ENCODE measurements around the gene DCP1B.

DNA sequence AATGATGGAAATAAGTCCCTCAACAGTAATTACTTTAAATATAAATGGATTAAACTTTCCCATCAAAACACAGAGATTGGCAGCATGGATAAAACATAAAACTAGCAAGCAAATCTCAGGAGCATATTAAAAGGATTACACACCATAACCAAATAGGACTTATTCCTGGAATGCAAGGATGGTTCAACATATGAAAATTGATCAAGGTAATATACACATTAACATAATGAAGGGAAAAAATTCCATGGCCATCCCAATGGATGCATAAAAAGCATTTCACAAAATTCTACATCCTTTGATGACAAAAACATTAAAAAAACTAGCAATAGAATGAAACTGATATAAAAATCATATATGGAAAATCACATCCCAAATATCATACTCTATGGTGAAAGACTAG lies 99.4 kb downstream of the DCP1B start:
- TF ChIP-seq, protein P1, sequence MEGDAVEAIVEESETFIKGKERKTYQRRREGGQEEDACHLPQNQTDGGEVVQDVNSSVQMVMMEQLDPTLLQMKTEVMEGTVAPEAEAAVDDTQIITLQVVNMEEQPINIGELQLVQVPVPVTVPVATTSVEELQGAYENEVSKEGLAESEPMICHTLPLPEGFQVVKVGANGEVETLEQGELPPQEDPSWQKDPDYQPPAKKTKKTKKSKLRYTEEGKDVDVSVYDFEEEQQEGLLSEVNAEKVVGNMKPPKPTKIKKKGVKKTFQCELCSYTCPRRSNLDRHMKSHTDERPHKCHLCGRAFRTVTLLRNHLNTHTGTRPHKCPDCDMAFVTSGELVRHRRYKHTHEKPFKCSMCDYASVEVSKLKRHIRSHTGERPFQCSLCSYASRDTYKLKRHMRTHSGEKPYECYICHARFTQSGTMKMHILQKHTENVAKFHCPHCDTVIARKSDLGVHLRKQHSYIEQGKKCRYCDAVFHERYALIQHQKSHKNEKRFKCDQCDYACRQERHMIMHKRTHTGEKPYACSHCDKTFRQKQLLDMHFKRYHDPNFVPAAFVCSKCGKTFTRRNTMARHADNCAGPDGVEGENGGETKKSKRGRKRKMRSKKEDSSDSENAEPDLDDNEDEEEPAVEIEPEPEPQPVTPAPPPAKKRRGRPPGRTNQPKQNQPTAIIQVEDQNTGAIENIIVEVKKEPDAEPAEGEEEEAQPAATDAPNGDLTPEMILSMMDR (IDR thresholded peaks at IDR 0.05; ENCODE audit: poor library complexity) = no peak
- no peak for TF ChIP-seq EZH2phosphoT487 (IDR thresholded peaks at IDR 0.05; ENCODE audit: low read depth, severe bottlenecking, unreplicated experiment)
- no peak for TF ChIP-seq EZH2 (IDR thresholded peaks at IDR 0.05; ENCODE audit: borderline replicate concordance)

Data from hepatocyte (in vitro differentiated cells).